K562 (cell line): ENCODE results near the gene EPHA2. TPM values are rescaled to one million over a fixed set of nuclear protein-coding genes. Genes with fewer than 3 reads are reported as not detected.

Source experiments
- ATAC-seq: fragments of 200-7000 bp; cut with Tn5 transposase; 3 replicates; pipeline ENCODE4 v1.9.1; 2020; ENCODE audit warnings: moderate library complexity
- BruUV-seq: library from RNA; stranded (reverse); fragments of 400-500 nt; replicated peaks from 2 replicates; lab custom pipeline; 2021; lab: Mats Ljungman, UMichigan
- CTCF ChIA-PET: fragments of 300-600 bp; formaldehyde crosslinking; extraction: SDS; loops from one replicate; lab custom pipeline; 2021; ENCODE audit warnings: low intra/inter-chr PET ratio; lab: Yijun Ruan, JAX
- POLR2A ChIA-PET: fragments of 300-600, 350-650 bp; sonication (Branson Sonifier 250); formaldehyde crosslinking; extraction: SDS; loops from one replicate; lab custom pipeline; 2021; ENCODE audit warnings: antibody characterized with exemption, inconsistent platforms; lab: Yijun Ruan, JAX
- DNase-seq, 4 experiments: peaks; one replicate each; pipeline versions ENCODE4 v3.0.0 to v3.0.0-alpha.2; 2011 to 2018; ENCODE audit warnings: low spot score in 3 of 4, mixed read lengths in 3 of 4; ENCODE audit errors: extremely low read depth in 1 of 4
- FAIRE-seq: peaks from 2 replicates; lab custom pipeline; 2011; peaks lifted over from hg19 to GRCh38; lab: Jason Lieb, UNC
- H2AFZ ChIP-seq: 2 replicates; pipeline ENCODE4 v1.6.0; 2011; ENCODE audit warnings: low read depth, low read length, control low read depth, inconsistent platforms
- H3K27ac ChIP-seq: fragments of 200-600 bp; 3 replicates; pipeline ENCODE4 v1.8.0; 2011; ENCODE audit warnings: low read depth, mild to moderate bottlenecking, control low read depth, inconsistent platforms, low read length, moderate library complexity, mixed read lengths; ENCODE audit errors: extremely low read depth
- H3K27me3 ChIP-seq, 2 experiments: fragments of 300-600 bp in 1 of 2; 2 replicates in 1 of 2; 3 replicates in 1 of 2; pipeline versions ENCODE4 v1.6.0 to v1.8.0; 2011; ENCODE audit warnings: inconsistent platforms in 2 of 2, low read length in 2 of 2, mild to moderate bottlenecking in 1 of 2, mixed read lengths in 1 of 2, moderate library complexity in 1 of 2; ENCODE audit not compliant: control insufficient read depth in 2 of 2, insufficient read depth in 2 of 2
- H3K36me3 ChIP-seq: fragments of 300-600 bp; 3 replicates; pipeline ENCODE4 v1.8.0; 2011; ENCODE audit warnings: mild to moderate bottlenecking, low read length, inconsistent platforms; ENCODE audit not compliant: control insufficient read depth, insufficient read depth
- H3K4me1 ChIP-seq, 2 experiments: fragments of 200-600 bp in 1 of 2; replicated peaks in 1 of 2; 2 replicates in 1 of 2; 3 replicates in 1 of 2; pipeline versions ENCODE4 v1.5.1 to v1.8.0; 2011; ENCODE audit warnings: inconsistent platforms in 2 of 2, low read length in 2 of 2, mild to moderate bottlenecking in 1 of 2, mixed read lengths in 1 of 2, moderate library complexity in 1 of 2; ENCODE audit not compliant: control insufficient read depth in 2 of 2, insufficient read depth in 2 of 2
- H3K4me2 ChIP-seq: 2 replicates; pipeline ENCODE4 v1.6.1; 2011; ENCODE audit warnings: low read length, control low read depth, inconsistent platforms, mixed read lengths; ENCODE audit not compliant: insufficient read depth
- H3K4me3 ChIP-seq: fragments of 200-600 bp; sonication (generic), shearing (Covaris generic); 2 replicates; pipeline ENCODE4 v1.5.1; 2016; ENCODE audit warnings: control low read depth, inconsistent platforms
- H3K79me2 ChIP-seq: fragments of 200-600 bp; 3 replicates; pipeline ENCODE4 v1.8.0; 2011; ENCODE audit warnings: low read length, inconsistent platforms; ENCODE audit not compliant: control insufficient read depth, insufficient read depth
- H3K9ac ChIP-seq, 2 experiments: 2 replicates each; pipeline versions ENCODE4 v1.6.0 to v1.6.1; 2011; ENCODE audit warnings: low read depth in 2 of 2, low read length in 2 of 2, control low read depth in 1 of 2, inconsistent platforms in 1 of 2, mild to moderate bottlenecking in 1 of 2, mixed read lengths in 1 of 2; ENCODE audit not compliant: insufficient read depth in 1 of 2
- H3K9me1 ChIP-seq: one replicate; pipeline ENCODE4 v1.6.0; 2011; ENCODE audit warnings: inconsistent platforms, mild to moderate bottlenecking, low read length, moderate library complexity; ENCODE audit not compliant: control insufficient read depth, insufficient read depth
- H3K9me3 ChIP-seq: replicated peaks from 2 replicates; pipeline ENCODE4 v1.5.1; 2011; ENCODE audit warnings: low read depth, low read length, inconsistent platforms; ENCODE audit not compliant: control insufficient read depth, insufficient read depth
- H4K20me1 ChIP-seq: replicated peaks from 2 replicates; pipeline ENCODE4 v1.6.1; 2011; ENCODE audit warnings: low read length, inconsistent platforms, mixed read lengths; ENCODE audit not compliant: control insufficient read depth, insufficient read depth
- NEUROD1 ChIP-seq: fragments of 150-350 bp; IDR thresholded peaks from 2 replicates; pipeline ENCODE4 v1.6.1; 2014; ENCODE audit warnings: borderline replicate concordance, low read length, low read depth; ENCODE audit not compliant: partially characterized antibody
- ZNF717 ChIP-seq: fragments of 250-450 bp; sonication (Bioruptor Pico); IDR thresholded peaks from 2 replicates; pipeline ENCODE4 v1.5.0; 2021
- ZNF780A ChIP-seq: fragments of 250-450 bp; sonication (Bioruptor Pico); IDR thresholded peaks from 2 replicates; pipeline ENCODE4 v1.5.0; 2021; ENCODE audit warnings: mild to moderate bottlenecking
- WGBS: fragments of 100-300 bp; shearing (Covaris generic); methylation state at CpG from one replicate; pipeline ENCODE4 v1.1.6; 2016; ENCODE audit warnings: low coverage, mixed read lengths; ENCODE audit not compliant: insufficient coverage; ENCODE audit errors: missing lambda C conversion rate; 5-methylcytosine and 5-hydroxymethylcytosine counted together
- in situ Hi-C: fragments of 300-500 bp; cut with MboI; formaldehyde crosslinking; loops from 4 replicates; pipeline ENCODE4 v1.15.0; 2018; ENCODE audit warnings: inconsistent platforms, mixed read lengths
- intact Hi-C: fragments of 100-400 bp; cut with micrococcal nuclease; formaldehyde crosslinking; loops from 2 replicates; pipeline ENCODE4 v1.14.2; 2022
- polyA plus RNA-seq, 8 experiments: library from polyadenylated mRNA; depleted of rRNA in 4 of 8; stranded (reverse) in 5 of 8; unstranded in 3 of 8; fragments of >200 nt; fragmentation: Nextera tagmentation in 2 of 8; fragmentation: Illumina TruSeq in 1 of 8; extraction: Ambion mirVana in 2 of 8; extraction: Trizol in 1 of 8; gene quantifications; 2 replicates each; pipeline versions ENCODE4 v1.2.1 to v1.2.3, GENCODE V29; 2011 to 2014; ENCODE audit warnings: inconsistent platforms in 1 of 8, missing spikeins in 1 of 8
- total RNA-seq, 7 experiments: library from RNA; depleted of rRNA in 6 of 7; stranded (reverse); fragments of >200 nt in 6 of 7; fragmentation: Illumina TruSeq in 2 of 7; extraction: Trizol in 2 of 7; gene quantifications; 2 replicates each; pipeline versions ENCODE4 v1.2.1 to v1.2.3, GENCODE V29; 2011 to 2021; ENCODE audit warnings: low replicate concordance in 1 of 7
- TF ChIP-seq, protein P1 (sequence below): fragments of 250-450 bp; sonication (Bioruptor Pico); IDR thresholded peaks from 2 replicates; pipeline ENCODE4 v1.4.0; 2020; ENCODE audit warnings: mild to moderate bottlenecking, moderate library complexity

The EPHA2 gene
- total and polyA plus RNA-seq, 9 of the 15 experiments (the other 6 are each of a cell fraction or from before 2014, with no cell fraction given), result 0.04 to 0.40 (median 0.07) TPM; not detected in 4

DNA sequence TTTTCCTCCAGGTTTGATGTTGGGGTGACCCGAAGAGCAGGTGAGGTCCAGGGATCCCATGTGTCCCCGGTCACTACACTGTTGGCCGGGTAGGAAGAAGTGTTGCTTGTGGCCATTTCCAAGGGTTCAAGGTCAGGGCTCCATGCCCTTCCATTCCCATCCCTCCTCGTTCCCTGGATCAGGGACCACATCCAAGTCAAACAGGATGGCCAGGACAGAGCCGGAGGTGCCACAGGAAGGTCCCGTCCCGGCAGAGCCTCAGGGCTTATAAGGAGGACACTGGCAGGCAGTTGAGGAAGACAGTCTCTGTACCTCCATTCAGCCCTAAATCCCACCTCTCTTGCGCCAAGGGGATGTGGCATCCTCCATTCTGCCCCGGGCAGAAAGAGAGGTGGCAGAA lies 60.4 kb downstream of the EPHA2 start:
- no peak for TF ChIP-seq ZNF717
- TF ChIP-seq, protein P1, sequence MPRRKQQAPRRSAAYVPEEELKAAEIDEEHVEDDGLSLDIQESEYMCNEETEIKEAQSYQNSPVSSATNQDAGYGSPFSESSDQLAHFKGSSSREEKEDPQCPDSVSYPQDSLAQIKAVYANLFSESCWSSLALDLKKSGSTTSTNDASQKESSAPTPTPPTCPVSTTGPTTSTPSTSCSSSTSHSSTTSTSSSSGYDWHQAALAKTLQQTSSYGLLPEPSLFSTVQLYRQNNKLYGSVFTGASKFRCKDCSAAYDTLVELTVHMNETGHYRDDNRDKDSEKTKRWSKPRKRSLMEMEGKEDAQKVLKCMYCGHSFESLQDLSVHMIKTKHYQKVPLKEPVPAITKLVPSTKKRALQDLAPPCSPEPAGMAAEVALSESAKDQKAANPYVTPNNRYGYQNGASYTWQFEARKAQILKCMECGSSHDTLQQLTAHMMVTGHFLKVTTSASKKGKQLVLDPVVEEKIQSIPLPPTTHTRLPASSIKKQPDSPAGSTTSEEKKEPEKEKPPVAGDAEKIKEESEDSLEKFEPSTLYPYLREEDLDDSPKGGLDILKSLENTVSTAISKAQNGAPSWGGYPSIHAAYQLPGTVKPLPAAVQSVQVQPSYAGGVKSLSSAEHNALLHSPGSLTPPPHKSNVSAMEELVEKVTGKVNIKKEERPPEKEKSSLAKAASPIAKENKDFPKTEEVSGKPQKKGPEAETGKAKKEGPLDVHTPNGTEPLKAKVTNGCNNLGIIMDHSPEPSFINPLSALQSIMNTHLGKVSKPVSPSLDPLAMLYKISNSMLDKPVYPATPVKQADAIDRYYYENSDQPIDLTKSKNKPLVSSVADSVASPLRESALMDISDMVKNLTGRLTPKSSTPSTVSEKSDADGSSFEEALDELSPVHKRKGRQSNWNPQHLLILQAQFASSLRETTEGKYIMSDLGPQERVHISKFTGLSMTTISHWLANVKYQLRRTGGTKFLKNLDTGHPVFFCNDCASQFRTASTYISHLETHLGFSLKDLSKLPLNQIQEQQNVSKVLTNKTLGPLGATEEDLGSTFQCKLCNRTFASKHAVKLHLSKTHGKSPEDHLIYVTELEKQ, result no peak
- TF ChIP-seq NEUROD1, result no peak
- TF ChIP-seq ZNF780A (CRISPR knock-in tag), result no peak
- ATAC-seq, result no peak
- H3K4me2 ChIP-seq, result no peak overlapping the region
- no peak overlapping the region for H2AFZ ChIP-seq
- ChIA-PET CTCF (no interaction called here), POLR2A (interaction anchor here (1.1 kb wide), 1 partner anchor 22 kb away, joined by 3 read pairs; no protein-coding TSS in a partner anchor)
- WGBS, result 16% methylated on average over 9 of the region's 9 CpGs
- in situ Hi-C loops, result no loop called here
- no peaks in the 10 kb centered on the region for H3K9me3 ChIP-seq
- no peaks in the 10 kb centered on the region for H3K9me1 ChIP-seq
- H3K9ac ChIP-seq, result peak overlapping the region in 1 of 2 experiments; percentile 74; a peak in 1 of 4 replicates
- no peak for DNase-seq
- no peak for FAIRE-seq
- no peak overlapping the region for H3K27ac ChIP-seq
- no TSS peak for BruUV-seq
- intact Hi-C loops, result no loop called here
- H3K4me1 ChIP-seq, result peaks cover 0 to 21% of the 10 kb centered on the region in 2 experiments; a peak in 3 of 5 replicates
- no peaks in the 10 kb centered on the region for H4K20me1 ChIP-seq
- H3K79me2 ChIP-seq, result no peaks in the 10 kb centered on the region
- no peaks in the 10 kb centered on the region for H3K36me3 ChIP-seq
- peaks cover 8 to 26% of the 10 kb centered on the region in 2 experiments; a peak in 4 of 5 replicates for H3K27me3 ChIP-seq
- no peak overlapping the region for H3K4me3 ChIP-seq
